ENCODE measurements around the gene MS4A7.

Gene MS4A7

DNA sequence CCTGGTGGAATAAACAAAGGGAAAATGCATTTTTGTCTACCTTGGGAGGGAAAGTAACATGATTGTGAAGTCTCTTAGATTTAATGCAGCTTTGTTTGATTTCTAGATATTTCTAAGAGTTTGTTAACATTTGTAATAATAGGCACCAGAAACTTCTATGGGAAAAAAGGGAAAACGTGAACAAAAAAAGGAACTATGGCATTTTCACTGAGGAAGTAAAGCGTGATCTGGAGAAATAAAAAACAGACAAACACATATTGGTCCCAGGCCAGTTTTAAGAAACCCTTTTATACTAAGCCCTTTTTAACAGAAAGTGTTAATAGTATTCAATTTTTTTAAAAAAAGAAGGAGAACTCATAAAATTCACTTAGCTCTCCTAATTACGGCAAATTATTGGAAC, 6.9 kb upstream of the MS4A7 start:
- DNase-seq, result no peak

DNA sequence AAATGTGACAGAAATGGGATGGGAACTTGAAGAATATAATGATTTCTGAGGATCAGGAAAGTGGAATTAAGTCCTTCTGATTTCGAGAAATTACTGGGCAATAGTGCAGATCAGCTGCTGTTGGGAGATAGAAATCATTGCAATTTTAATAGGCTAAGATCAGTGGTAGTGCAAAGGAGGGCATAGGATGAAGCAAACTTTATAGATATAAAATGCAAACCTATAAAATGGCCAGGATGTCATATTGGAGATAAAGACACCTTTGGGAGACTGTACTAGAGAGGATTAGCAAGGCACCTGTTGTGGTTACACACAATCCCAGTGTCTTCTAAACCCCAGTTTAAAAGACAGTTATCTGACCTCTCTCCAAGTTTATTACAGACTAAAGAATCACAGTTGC, 6.5 kb upstream of the MS4A7 start:
- no peak for DNase-seq

DNA sequence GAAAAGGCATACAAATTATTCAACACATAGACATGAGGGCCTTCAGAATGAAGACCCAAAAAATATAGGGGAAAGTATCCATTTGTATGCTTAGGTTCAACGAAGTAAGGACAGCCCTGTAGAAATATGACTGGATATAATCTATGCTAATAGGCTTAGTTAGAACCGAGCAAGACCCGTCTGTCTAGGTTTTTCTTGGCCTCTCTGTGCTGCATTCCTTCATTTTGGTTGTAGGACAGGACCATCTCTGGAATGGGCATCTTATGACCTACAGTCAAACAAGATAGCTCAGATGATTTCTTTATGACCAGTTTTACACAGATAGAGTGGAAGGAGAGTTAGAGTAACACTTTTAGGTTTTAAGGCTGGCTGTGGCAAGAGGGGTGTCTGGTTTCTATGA, 5.6 kb upstream of the MS4A7 start:
- no peak for DNase-seq

DNA sequence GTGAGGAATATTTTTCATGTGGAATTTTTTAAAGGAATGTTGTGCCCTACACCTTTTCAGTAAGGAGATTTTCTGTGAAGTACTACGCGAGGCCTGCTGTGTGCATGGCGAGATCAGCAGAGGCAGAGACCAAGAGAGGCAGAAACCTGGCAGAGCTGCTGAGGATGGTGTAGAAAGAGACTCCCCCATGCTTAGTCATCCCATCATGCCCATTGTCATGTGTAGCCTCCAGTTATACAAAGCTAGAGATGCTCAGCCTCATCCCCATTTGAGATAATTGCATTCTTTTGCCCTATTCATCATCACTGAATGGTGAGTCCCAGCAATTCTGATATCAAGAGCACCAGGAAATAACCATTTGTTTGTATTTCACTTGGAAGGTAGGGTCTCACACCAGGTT, 3.0 kb upstream of the MS4A7 start:
- no peak for DNase-seq

DNA sequence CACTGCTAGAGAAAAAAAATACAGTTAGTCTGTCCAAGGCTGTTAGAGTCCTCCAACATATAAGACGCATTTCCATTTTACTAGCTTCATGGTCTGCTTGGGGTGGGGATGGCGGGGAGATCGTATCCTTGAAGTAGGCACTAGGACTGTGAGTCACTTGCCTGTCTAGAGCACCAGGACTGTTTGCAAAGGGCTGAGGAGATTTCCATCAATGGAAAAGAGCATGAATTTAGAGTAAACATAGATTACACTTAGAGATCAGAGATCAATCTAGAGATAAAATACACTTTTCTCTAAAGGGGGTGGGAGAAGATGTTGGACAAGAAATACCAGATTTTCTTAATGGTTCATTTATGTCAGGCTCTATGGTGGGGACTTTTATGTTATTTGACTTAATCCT, 1.7 kb upstream of the MS4A7 start:
- no peak for DNase-seq

DNA sequence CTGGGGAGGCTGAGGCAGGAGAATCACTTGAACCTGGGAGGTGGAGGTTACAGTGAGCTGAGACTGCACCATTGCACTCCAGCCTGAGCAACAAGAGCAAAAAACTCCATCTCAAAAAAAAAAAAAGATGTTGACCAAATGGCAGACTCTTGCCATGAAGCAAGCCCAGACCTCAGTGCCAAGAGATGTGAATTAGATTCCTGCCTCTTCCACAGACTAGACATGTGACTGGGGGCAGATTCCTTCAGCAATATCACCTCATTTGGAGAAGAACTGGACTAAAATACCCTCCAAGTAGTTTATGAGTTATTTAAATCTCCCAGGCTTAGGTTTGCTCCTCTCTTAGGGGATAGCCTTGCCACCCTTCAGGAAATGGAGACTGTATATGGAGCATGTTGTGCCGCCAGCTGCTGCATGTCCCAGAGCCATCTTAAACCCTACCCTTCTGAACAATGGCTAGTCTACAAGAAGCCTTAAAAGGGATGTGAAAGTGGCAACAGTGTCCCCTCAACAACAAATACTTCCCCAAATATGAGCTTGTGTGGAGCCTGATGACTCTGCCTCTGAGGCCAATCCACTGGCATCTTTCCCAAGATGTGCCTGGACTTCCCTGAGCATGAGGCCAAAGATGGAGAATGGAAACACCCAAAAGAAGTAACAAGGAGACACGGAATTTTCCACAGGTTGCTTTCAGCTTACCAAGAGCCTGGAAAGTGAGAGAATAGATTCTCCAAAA, 763 bp upstream of the MS4A7 start:
- no peak for DNase-seq

DNA sequence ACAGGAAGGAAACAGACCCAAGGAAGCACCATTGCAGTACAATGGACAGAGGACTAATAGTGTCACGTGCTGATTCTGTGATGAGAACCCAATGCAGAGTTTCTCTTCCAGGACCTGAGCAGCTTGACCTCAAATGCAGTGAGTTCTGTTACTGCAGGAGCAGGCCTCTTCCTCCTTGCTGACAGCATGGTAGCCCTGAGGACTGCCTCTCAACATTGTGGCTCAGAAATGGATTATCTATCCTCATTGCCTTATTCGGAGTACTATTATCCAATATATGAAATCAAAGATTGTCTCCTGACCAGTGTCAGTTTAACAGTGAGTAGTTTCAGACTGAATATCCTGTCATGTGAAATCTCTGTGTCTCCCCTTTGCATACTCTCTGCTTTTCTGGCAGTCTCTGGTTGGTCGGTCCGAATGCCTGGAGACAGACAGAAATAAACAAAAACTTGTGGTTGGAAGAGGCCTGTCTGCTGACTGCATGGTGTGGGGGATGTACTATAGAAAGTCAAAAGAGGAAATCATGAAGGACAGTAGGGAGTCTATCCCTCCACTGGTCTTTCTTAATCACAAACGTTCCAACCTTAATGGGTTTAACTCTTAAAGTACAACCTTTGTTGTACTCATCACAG, 11.1 kb downstream of the MS4A7 start:
- DNase-seq, result no peak

DNA sequence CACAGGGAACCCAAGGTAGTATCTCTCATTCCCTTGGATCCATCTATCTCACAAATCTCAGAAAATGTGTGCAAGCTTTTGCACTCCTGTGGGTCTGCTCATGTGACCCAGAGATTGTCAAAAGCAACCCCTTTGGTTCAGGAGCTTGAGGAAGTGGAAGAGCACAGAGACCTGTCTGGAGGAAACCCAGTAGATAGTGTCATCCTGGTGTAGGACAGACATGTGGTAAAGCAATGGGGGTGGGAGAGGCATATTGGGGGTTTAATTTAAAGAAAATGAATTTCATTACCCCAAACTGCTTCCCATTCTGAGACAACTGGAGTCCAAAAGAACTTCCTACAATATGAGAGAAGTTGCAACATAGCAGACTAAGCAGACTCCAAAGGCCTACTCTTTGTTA, 12.1 kb downstream of the MS4A7 start:
- DNase-seq, result no peak

DNA sequence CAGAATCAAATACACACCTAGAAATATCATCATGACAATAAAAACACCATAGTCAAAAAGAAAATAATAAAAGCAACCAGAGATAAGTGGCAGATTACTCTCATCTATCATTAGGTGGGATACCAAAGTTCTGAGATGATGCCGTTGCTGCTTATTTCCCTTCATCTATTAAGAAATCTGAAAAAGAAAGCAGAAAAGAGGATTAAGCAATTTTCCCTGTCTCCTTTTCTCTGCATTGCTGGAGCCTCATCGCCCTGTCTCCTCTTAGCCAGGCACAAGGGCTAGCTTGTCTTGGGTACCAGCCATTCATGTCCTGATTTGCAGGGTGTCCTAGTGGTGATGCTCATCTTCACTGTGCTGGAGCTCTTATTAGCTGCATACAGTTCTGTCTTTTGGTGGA, 14.0 kb downstream of the MS4A7 start:
- no peak for DNase-seq

DNA sequence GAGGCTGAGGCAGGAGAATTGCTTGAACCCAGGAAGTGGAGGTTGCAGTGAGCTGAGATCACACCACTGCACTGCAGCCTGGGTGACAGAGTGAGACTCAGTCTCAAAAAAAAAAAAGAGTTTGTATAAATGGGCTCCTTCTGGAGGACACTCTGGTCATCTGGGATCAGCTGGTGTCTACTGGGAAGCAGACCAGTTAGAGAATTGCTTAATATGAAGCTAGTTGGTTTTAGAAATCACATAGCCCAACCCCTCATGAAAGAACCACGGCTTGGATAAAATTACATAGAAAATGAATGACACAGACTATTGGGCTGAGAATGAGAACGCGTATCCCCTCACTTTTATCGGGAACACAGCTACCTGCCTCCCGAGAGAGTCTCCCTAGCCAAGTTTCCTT, 14.7 kb downstream of the MS4A7 start:
- DNase-seq, result no peak

DNA sequence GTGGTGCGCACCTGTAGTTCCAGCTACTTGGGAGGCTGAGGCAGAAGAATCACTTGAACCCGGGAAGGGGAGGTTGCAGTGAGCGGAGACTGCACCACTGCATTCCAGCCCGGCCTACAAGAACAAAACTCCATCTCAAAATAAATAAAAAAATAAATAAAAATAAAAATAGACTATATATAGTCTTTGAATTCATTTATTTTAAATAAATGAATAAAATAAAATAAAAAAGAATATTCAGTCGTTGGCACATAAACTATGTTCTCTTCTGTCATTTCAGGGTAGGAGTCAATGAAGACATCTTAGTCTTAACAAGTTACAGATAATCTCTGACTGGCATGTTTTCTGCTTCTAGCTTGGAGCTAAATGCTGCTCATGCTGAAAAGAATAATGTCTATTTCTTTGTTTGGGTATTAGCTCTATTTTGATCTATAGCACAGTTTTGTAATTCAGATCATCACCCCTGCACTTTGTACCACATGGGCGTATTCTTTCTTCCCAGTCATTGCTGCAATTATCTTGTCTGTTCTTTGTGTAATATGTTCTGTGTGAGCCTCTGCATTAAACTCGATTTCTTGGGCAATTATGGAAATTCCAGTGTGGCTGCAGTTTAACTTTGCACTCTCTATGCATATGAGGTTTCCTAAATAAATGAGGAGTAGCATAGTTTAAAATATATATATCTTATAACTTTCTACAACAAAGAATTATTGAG, 16.5 kb downstream of the MS4A7 start:
- no peak for DNase-seq

DNA sequence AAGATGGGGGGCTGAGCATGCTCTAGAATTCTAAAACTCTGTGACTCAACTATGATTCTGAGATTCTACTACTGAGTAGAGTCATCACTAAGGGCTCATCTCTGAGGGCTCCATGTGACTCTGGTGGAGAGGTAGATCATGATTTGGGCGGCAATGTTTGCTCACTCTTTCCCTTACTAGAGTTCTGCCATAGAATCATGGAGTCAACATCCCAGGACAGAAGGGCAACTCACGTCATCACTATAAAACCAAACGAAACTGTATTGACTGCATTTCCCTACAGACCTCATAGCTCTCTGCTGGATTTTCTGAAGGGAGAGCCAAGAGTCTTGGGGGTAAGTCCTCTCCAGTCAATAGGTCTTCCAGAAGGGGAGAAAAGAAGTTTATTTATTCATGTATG, 18.1 kb downstream of the MS4A7 start, which contains the start of gene MS4A14:
MS4A14 (plus strand) TSS at position 78 of the 400 bp plus-strand sequence; CDS start at position 198, 120 bp downstream.
- DNase-seq, result no peak

DNA sequence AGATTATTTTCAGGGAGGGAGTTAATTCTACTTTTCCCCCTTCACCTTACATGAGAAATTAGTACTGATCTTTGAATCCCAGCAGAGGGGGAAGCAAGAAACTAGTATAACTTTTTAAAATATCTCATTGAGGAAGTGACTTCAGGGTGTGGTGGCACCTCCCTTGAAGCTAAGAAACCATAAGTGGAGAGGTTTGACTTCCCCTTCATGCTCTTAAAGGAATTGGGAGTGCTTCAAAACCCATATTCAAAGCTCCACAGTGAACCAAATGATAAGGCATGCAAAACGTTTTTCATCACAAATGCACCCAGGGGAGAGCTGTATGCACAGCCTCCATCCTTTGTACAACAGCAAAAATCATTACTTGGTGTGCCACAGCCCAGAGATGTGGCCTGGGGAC, 18.5 kb downstream of the MS4A7 start:
- no peak for DNase-seq

DNA sequence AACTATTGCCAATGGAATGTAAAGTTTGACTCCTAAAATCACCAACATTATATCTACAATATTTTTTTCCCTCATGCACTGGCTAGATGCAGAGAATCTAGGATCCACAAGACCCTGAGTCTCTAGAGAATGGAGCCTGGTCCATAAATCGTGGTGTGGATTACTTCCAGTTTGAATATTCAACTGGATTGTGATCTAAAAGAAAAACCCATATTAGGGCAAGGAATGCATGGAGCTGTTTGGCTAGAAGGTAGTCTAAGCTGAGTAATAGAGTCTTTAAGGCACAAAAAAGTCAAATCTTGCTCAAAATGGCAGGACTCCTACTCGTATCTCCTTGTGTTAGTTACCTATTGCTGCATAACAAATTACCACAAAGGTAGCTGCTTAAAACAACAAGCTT, 41.7 kb downstream of the MS4A7 start:
- no peak for DNase-seq

DNA sequence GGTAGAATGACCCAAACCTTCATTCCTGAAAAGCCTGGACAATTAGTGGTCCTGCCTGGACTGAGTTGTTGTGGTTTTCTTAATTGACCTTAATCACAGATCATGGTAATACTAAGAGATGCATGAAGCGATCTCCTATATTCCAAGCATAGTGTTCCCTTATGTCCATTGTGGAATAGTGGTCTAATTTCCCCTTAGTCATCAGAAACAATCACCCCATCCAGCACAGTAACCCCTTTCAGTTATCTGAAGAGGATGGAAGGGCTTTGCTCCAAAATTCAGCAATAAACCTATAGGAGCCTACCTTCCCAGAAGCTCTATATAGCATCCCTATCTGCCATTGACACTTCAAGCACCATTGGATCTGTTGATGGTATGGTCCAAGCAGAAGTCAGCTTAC, 44.3 kb downstream of the MS4A7 start:
- no peak for DNase-seq

DNA sequence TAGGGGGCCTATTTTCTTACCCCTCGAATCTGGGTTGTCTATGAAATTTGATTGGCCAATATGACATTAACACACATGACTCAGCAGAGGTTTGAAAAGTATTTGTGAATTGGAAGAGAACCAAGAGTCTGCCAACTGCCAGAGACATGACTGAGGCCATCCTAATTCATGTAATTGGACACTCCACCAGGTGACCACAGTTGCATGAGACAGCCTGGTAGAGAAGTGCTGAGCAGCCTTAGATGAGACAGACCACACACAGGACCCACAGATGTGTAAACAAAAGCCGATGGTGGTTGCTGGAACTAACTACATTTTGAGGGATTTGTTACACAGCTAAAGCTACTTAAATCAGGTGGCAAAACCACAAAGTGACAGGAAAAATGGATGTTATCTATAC, 50.2 kb downstream of the MS4A7 start:
- DNase-seq, result no peak

DNA sequence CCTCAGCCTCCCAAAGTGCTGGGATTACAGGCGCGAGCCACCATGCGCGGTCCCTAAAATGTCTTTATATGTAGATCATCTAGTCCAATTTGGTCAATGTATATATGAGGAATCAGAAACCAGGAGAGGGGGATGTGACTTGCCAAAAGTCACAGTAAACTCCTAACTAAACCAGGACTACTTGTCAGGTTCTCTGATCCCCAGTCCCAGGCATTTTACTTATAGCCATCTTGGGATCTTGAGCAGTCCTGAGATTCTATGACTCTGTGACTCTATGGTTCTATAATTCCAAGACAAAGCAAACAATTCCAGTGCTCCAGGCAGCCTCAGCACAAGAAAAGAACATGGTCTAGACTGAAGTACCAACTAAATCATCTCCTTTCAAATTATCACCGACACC, 50.9 kb downstream of the MS4A7 start, which contains the start of gene MS4A5:
MS4A5 (plus strand) TSS at position 301 of the 400 bp plus-strand sequence. CDS start 103 bp downstream, outside the sequence.
- no peak for DNase-seq

DNA sequence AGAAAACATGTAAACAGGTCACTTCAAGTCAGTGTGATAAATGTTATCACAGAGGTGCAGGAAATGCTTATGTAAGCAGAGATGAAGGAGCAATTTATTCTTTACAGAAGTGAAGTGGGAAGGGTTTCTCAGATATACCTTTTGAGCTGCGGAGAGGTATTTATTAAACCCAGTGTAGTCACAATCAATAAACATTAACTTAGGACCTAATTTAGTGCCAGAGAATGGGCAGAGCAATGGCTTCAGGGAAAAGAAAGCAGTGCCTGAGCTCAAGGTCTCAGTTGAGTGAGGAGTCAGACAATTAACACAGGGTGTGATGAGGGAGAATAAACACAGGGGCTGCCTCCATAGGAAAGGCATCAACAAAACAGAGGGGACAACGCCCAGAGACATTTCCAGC, 52.9 kb downstream of the MS4A7 start:
- DNase-seq, result no peak

DNA sequence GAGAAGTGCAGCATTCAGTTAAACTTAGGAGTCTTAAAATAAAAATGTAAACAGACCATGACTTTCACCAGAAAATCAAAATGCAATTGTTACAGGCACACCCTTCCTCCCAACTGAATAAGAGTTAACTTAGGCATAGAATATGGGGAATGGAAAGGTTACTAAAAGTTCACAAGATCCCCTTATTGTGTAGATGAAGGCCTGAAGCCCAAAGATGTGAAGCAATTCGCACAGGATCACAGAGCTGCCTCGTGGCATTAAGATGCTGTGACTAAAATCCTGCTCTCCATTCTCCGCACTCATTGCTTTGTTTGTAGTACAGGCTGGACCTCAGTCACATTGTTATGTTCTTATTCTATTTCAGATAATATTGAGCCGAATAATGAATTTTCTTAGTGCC, 55.1 kb downstream of the MS4A7 start:
- no peak for DNase-seq
